ENCODE results near the gene FGD3.

The FGD3 gene

GRCh38 chr9:93009337-93010015 lies 62.2 kb downstream of the FGD3 start:
- WGBS (ENCODE audit: extremely low coverage, insufficient coverage, low lambda C conversion rate), result no CpG with 5 or more reads among the region's 21 CpGs
- no peak for DNase-seq
- Histone ChIP-seq H2BK120ac (ENCODE audit: low read depth, low read length) (no peak overlapping the region), H2BK15ac (replicated peaks; ENCODE audit: low read depth) (no peak overlapping the region), H3K79me2 (ENCODE audit: control insufficient read depth, insufficient read depth, low read length) (no peaks in the 10 kb centered on the region), H2AK5ac (ENCODE audit: low read length) (no peak overlapping the region), H3K4me3 (ENCODE audit: low read length) (no peak overlapping the region), H3K4me2 (ENCODE audit: low read length) (no peak overlapping the region), H2BK5ac (ENCODE audit: low read length) (no peak overlapping the region), H3K56ac (ENCODE audit: low read length) (no peak overlapping the region), H3K9ac (ENCODE audit: low read length) (no peak overlapping the region), H3K79me1 (ENCODE audit: low read length) (no peaks in the 10 kb centered on the region), H3K18ac (ENCODE audit: low read length) (no peak overlapping the region), H4K8ac (ENCODE audit: low read depth, low read length) (no peak overlapping the region), H3K4me1 (ENCODE audit: control insufficient read depth, low read depth, low read length) (peaks cover 1% of the 10 kb centered on the region), H4K5ac (ENCODE audit: low read length) (no peak overlapping the region), H3K23ac (ENCODE audit: low read length) (no peak overlapping the region), H3K36me3 (ENCODE audit: control insufficient read depth, insufficient read depth, low read length) (no peaks in the 10 kb centered on the region), H3K4ac (ENCODE audit: low read depth, low read length) (no peak overlapping the region), H3K27ac (ENCODE audit: low read depth, low read length) (no peak overlapping the region), H3K27me3 (ENCODE audit: insufficient read depth, low read length, poor library complexity) (no peaks in the 10 kb centered on the region)

DNA sequence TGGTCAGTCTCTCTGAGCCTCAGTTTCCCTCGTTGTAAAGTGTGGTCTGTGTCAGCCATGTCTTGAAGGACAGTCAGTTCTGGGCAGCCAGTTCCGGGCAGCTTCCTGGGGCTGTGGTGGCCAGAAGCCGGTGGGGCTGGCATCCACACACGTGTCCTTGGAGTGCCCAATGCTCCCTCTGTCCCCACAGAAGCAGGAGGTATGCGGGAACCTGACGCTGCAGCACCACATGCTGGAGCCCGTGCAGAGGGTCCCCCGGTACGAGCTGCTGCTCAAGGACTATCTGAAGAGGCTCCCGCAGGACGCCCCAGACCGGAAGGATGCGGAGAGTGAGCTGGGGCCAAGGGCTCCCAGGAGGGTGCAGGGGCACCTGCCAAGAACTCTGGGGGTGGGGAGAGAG lies 62.7 kb downstream of the FGD3 start:
- no peak overlapping the region for H4K8ac ChIP-seq (ENCODE audit: low read depth, low read length)
- H2AK5ac ChIP-seq (ENCODE audit: low read length), result no peak overlapping the region
- H4K5ac ChIP-seq (ENCODE audit: low read length), result no peak overlapping the region
- no peak for DNase-seq
- no peak overlapping the region for H2BK5ac ChIP-seq (ENCODE audit: low read length)
- no peak overlapping the region for H3K56ac ChIP-seq (ENCODE audit: low read length)
- no peak overlapping the region for H3K9ac ChIP-seq (ENCODE audit: low read length)
- H2BK120ac ChIP-seq (ENCODE audit: low read depth, low read length), result no peak overlapping the region
- WGBS (ENCODE audit: extremely low coverage, insufficient coverage, low lambda C conversion rate), result no CpG with 5 or more reads among the region's 13 CpGs
- no peaks in the 10 kb centered on the region for H3K27me3 ChIP-seq (ENCODE audit: insufficient read depth, low read length, poor library complexity)
- H2BK15ac ChIP-seq (replicated peaks; ENCODE audit: low read depth), result no peak overlapping the region
- H3K27ac ChIP-seq (ENCODE audit: low read depth, low read length), result no peak overlapping the region
- H3K4me2 ChIP-seq (ENCODE audit: low read length), result no peak overlapping the region
- H3K79me1 ChIP-seq (ENCODE audit: low read length), result no peaks in the 10 kb centered on the region
- no peak overlapping the region for H3K4me3 ChIP-seq (ENCODE audit: low read length)
- no peak overlapping the region for H3K23ac ChIP-seq (ENCODE audit: low read length)
- H3K79me2 ChIP-seq (ENCODE audit: control insufficient read depth, insufficient read depth, low read length), result no peaks in the 10 kb centered on the region
- no peak overlapping the region for H3K18ac ChIP-seq (ENCODE audit: low read length)
- no peak overlapping the region for H3K4ac ChIP-seq (ENCODE audit: low read depth, low read length)
- peaks cover 1% of the 10 kb centered on the region for H3K4me1 ChIP-seq (ENCODE audit: control insufficient read depth, low read depth, low read length)
- no peaks in the 10 kb centered on the region for H3K36me3 ChIP-seq (ENCODE audit: control insufficient read depth, insufficient read depth, low read length)

DNA sequence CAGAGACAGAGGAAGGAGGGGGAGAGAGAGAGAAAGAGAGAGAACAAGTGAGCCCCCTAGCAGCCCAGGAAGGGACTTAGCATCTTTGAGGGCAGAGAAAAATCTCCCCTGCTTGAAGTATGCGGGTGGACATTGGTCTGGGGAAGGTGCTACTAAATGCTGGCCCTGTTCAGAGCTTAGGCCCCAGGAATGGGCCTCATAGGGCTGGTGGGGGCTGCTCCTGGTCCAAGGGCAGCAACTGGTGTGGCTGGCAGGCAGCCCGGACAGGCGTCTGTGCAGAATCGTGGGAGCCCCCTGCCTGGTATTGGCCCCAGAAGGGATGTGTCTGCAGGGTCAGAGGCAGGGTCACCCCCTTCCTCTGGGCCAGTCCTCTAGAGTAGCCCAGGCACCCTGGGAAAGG lies 63.4 kb downstream of the FGD3 start:
- Histone ChIP-seq H2BK120ac (ENCODE audit: low read depth, low read length) (no peak overlapping the region), H3K36me3 (ENCODE audit: control insufficient read depth, insufficient read depth, low read length) (no peaks in the 10 kb centered on the region)
- DNase-seq, result no peak

DNA sequence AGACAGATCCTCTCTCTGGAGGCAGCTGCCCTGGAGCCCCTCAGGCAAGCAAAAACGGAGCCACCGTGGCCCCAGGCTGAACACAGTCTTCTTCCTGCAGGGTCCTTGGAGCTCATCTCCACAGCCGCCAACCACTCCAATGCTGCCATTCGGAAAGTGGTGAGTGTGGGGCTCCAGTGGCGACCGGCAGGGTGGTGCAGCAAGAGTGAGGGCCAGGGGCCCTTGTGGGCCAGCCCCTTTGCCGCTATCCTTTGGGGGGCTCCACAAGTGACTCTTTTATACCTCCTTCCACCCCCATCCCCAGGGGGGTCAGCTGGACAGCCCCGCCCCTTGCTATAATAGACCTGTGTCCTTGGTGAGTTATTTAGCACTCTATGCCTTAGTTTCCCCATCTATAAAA lies 63.8 kb downstream of the FGD3 start:
- Histone ChIP-seq H3K56ac (ENCODE audit: low read length) (no peak overlapping the region), H4K5ac (ENCODE audit: low read length) (no peak overlapping the region), H3K27me3 (ENCODE audit: insufficient read depth, low read length, poor library complexity) (no peaks in the 10 kb centered on the region), H3K79me1 (ENCODE audit: low read length) (no peaks in the 10 kb centered on the region), H2BK5ac (ENCODE audit: low read length) (no peak overlapping the region), H3K9ac (ENCODE audit: low read length) (no peak overlapping the region), H3K4me1 (ENCODE audit: control insufficient read depth, low read depth, low read length) (peaks cover 1% of the 10 kb centered on the region), H4K8ac (ENCODE audit: low read depth, low read length) (no peak overlapping the region), H3K4me2 (ENCODE audit: low read length) (no peak overlapping the region), H3K23ac (ENCODE audit: low read length) (no peak overlapping the region), H2BK120ac (ENCODE audit: low read depth, low read length) (no peak overlapping the region), H3K27ac (ENCODE audit: low read depth, low read length) (no peak overlapping the region), H3K4me3 (ENCODE audit: low read length) (no peak overlapping the region), H2BK15ac (replicated peaks; ENCODE audit: low read depth) (no peak overlapping the region), H3K36me3 (ENCODE audit: control insufficient read depth, insufficient read depth, low read length) (no peaks in the 10 kb centered on the region), H3K4ac (ENCODE audit: low read depth, low read length) (no peak overlapping the region), H3K18ac (ENCODE audit: low read length) (no peak overlapping the region), H2AK5ac (ENCODE audit: low read length) (no peak overlapping the region), H3K79me2 (ENCODE audit: control insufficient read depth, insufficient read depth, low read length) (no peaks in the 10 kb centered on the region)
- no peak for DNase-seq
- no CpG with 5 or more reads among the region's 8 CpGs for WGBS (ENCODE audit: extremely low coverage, insufficient coverage, low lambda C conversion rate)

More for the DNA sequence above, 63.4 kb downstream of the FGD3 start:
- no CpG with 5 or more reads among the region's 4 CpGs for WGBS (ENCODE audit: extremely low coverage, insufficient coverage, low lambda C conversion rate)
- Histone ChIP-seq H3K79me2 (ENCODE audit: control insufficient read depth, insufficient read depth, low read length) (no peaks in the 10 kb centered on the region), H3K4ac (ENCODE audit: low read depth, low read length) (no peak overlapping the region), H3K18ac (ENCODE audit: low read length) (no peak overlapping the region), H3K56ac (ENCODE audit: low read length) (no peak overlapping the region), H3K9ac (ENCODE audit: low read length) (no peak overlapping the region), H4K8ac (ENCODE audit: low read depth, low read length) (no peak overlapping the region), H2BK5ac (ENCODE audit: low read length) (no peak overlapping the region), H2AK5ac (ENCODE audit: low read length) (no peak overlapping the region), H3K27ac (ENCODE audit: low read depth, low read length) (no peak overlapping the region), H4K5ac (ENCODE audit: low read length) (no peak overlapping the region), H3K4me1 (ENCODE audit: control insufficient read depth, low read depth, low read length) (peaks cover 1% of the 10 kb centered on the region), H3K4me2 (ENCODE audit: low read length) (no peak overlapping the region), H3K23ac (ENCODE audit: low read length) (no peak overlapping the region), H3K27me3 (ENCODE audit: insufficient read depth, low read length, poor library complexity) (no peaks in the 10 kb centered on the region), H3K4me3 (ENCODE audit: low read length) (no peak overlapping the region), H2BK15ac (replicated peaks; ENCODE audit: low read depth) (no peak overlapping the region), H3K79me1 (ENCODE audit: low read length) (no peaks in the 10 kb centered on the region)

- Histone ChIP-seq H3K56ac (ENCODE audit: low read length) (no peak overlapping the region), H3K23ac (ENCODE audit: low read length) (no peak overlapping the region), H2BK120ac (ENCODE audit: low read depth, low read length) (no peak overlapping the region), H3K9ac (ENCODE audit: low read length) (no peak overlapping the region), H3K18ac (ENCODE audit: low read length) (no peak overlapping the region), H3K4ac (ENCODE audit: low read depth, low read length) (no peak overlapping the region), H3K27me3 (ENCODE audit: insufficient read depth, low read length, poor library complexity) (no peaks in the 10 kb centered on the region), H3K79me2 (ENCODE audit: control insufficient read depth, insufficient read depth, low read length) (no peaks in the 10 kb centered on the region), H3K4me3 (ENCODE audit: low read length) (no peak overlapping the region), H2BK5ac (ENCODE audit: low read length) (no peak overlapping the region), H3K79me1 (ENCODE audit: low read length) (no peaks in the 10 kb centered on the region), H3K4me2 (ENCODE audit: low read length) (no peak overlapping the region), H3K4me1 (ENCODE audit: control insufficient read depth, low read depth, low read length) (peaks cover 1% of the 10 kb centered on the region), H2AK5ac (ENCODE audit: low read length) (no peak overlapping the region), H2BK15ac (replicated peaks; ENCODE audit: low read depth) (no peak overlapping the region), H3K27ac (ENCODE audit: low read depth, low read length) (no peak overlapping the region), H3K36me3 (ENCODE audit: control insufficient read depth, insufficient read depth, low read length) (no peaks in the 10 kb centered on the region), H4K5ac (ENCODE audit: low read length) (no peak overlapping the region), H4K8ac (ENCODE audit: low read depth, low read length) (no peak overlapping the region)
- no peak for DNase-seq
- no CpG with 5 or more reads among the region's 14 CpGs for WGBS (ENCODE audit: extremely low coverage, insufficient coverage, low lambda C conversion rate)
These were observed 65.9 kb downstream of the FGD3 start for GRCh38 chr9:93012963-93013855.

All from mesendoderm (in vitro differentiated cells).